HuH-7.5 (cell line): Measurements from ENCODE around the gene TEX35.

Experiments
- DNase-seq: peaks from one replicate; pipeline ENCODE4 v3.0.0; 2011; ENCODE audit warnings: low spot score

TEX35 gene

DNA sequence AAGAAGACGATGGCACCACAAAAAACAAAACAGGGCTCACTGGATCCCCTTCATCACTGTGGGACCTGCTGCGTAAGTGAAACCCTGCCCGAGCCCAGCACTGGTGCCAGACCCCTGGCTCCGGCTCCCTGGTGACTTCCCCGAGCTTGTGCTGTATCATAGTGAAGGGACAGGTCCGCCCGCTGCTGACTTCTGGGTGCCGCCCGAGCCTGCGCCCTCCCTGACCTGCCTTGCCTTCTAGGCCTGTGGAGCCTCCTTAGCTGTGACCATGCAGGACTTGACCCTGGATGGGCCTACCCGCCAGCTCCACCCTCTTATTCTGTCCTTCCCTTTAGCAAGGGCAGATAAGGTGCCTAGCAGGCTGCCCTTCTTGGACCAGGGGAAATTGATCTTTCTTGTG, 7.9 kb downstream of the TEX35 start:
- no peak for DNase-seq

DNA sequence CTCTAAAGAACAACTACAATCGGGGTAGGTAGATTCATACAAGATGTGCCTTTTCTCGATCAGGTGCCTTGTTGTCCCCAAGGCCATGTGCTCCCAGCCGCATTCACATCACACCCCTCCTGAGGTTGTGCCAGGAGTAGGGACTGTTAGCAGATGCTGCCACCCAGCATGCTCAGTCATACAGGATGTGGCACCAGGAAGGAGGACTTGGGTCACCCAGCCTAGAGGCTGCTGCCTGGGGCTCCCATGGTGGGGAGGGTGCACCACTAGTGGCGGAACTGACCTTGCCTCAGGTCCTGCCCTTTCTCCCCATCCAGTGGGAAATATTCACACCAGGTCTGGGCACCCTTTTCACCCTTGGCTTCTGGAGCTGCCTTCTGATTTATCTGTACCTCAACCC, 8.3 kb downstream of the TEX35 start:
- no peak for DNase-seq

- no peak for DNase-seq
These were observed 14.2 kb downstream of the TEX35 start for GRCh38 chr1:178527117-178527516.

- no peak for DNase-seq
These were observed 15.5 kb downstream of the TEX35 start for GRCh38 chr1:178528228-178528952.

DNA sequence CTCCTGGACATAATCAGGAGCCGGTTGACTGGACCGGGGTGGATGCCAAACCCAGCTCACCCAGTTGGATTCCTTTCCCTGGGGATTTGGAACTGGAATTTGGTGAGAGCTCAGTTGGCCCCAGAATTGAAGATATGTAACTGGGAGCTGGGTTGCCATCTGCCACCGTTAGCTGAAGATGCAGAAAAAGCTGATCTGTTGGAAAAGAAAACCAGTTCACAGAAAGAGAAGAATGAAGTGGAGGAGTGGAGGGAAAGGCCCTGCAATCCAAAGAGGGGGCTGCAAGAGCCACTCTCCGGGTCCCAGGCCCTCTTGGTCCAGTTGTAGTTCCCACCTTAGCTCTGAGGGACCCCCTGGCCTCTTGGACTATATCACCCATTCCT, 16.0 kb downstream of the TEX35 start:
- no peak for DNase-seq

DNA sequence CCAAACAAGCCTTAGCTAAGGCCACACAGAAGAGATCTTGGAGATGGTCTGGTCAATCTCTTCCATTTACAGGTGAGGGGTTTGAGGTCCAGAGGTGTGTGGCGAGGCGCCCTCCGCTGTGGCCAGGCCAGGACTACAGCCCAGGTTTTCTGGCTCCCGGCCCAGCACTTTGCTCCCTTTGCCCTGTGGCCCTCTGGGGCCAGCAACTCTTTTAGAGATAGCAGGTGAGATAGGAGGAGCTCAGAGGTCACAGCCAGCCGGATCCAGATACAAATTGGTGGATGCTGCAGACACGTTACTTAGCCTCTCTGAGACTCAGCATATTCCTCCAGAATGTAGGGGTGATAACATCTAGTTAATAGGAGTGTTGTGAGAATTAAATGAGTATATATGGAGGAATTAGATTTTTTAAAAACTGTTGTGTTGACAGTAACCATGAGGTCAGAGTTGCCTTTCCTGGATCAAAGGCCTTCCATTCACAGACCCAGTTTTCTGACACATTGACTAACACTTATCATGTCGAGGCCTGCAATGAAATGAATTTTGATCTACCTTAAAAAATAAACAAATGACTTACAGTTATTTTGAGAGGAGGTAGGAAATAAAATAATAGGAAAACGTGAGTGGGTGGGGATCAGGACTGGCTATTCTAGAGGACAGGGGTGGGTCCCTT, 16.6 kb downstream of the TEX35 start:
- peak; percentile 45 for DNase-seq

DNA sequence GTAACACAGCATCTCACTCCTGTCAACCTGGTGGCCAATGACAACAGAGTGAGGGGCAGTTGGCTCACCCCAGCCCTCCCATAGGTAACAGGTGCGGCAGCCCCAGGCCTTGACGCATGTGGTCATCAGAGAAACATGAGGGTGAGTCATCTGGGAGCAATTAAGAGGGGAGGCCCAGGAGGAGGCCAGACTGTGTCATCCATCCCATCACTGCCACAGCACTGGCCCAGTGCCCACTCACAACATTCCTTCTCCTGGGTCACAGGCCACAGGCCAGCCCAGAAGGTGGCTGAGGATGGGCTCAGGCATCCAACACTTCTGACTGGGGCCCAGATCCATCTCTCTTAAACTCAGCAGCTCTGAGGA, 17.1 kb downstream of the TEX35 start:
- DNase-seq = no peak

DNA sequence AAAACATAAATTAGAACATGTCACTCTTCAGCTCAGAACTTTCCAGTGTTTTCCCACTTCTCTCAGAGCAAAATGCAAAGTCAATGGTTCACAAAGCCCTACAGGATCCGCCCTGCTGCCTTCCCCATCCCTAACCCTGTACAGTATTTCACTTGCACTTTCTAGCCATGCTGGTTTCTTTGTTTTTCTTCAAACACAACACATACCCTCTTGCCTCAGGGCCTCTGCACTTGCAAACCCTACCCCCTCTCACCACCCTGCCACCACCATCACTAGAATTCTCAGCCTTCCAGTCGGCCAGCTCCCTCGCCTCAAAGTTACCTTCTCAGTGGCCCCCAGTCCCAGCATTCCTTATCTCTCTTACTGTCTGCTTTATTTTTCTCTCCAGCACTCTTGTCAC, 17.6 kb downstream of the TEX35 start:
- no peak for DNase-seq

DNA sequence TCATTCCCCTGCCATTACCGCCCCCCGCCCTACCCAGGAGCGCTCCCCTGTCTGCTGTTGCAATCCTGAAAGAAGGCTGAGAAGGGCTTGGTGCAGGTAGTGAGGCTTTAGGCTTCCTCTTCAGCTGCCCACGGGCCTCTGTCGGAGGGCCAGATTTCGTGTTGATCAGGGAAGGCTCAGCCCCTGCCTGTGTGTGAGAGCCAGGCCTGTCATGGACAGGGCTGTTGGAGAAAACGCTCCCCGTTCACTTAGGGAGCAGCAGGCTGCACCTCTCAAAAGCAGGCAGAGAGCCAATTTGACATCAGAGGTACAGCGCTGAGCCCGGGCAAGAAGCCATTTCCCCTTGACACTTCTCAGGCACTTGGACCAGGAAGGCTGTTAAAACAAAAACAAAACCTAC, 19.0 kb downstream of the TEX35 start:
- no peak for DNase-seq

DNA sequence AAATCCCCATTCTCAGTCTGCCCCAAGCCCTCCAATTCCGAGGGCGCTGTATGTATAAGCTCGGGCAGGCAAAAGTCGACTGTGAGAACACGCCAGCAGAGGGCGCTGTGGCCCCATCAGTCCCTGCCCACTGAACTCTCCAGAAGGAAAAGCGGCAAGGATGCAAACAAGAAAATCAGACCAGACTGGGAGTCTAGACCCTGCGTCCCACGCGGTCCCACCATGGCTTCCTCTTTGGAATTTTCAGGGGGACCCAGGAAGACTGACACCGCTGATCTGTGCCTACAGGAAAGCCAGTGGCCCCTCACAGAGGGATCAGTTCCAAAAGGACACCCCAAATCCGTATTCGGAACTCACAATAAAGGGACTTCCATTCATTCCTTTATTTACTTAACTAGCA, 19.5 kb downstream of the TEX35 start:
- peak; percentile 78 for DNase-seq

GRCh38 chr1:178533121-178533946, 20.4 kb downstream of the TEX35 start:
- no peak for DNase-seq

DNA sequence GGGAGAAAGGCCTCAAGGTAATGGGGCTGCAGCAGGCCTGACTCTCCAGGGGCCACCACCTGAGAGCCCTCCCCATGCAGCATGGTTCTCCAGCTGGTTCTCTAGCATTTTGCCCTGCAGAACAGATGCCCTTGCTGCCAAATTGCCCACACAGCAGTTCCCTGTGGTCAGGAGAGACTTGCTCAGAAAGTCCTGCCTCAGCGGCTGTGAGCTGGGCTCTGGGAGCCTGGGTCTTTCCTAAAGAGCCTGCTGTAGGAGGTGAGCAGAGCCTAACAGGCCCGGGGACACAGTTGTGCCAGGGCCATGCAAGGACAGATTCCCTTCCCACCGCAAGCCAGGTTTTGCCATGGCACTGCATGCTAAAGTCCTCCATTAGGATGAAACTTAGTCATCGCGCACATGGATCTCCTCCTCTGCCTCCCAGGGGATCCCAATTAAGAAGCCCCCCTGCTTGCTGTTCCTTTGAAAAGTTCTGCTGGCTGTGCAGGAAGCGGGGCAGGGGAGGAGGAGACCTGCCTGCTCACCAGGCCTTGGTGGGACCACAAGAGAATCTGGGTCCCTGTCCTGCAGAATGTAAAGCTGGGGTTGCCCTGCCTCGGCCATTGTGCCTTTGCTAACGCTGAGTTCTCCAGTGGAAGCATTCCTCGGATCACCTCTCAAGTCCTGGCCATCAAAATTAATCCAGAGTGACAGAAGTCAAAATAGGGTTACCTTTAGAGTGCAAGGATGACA, 21.4 kb downstream of the TEX35 start:
- DNase-seq = no peak

- no peak for DNase-seq
These were observed 23.4 kb downstream of the TEX35 start for GRCh38 chr1:178536329-178536728.

- peak; percentile 44 for DNase-seq
These were observed 24.0 kb downstream of the TEX35 start for GRCh38 chr1:178536844-178537371.

DNA sequence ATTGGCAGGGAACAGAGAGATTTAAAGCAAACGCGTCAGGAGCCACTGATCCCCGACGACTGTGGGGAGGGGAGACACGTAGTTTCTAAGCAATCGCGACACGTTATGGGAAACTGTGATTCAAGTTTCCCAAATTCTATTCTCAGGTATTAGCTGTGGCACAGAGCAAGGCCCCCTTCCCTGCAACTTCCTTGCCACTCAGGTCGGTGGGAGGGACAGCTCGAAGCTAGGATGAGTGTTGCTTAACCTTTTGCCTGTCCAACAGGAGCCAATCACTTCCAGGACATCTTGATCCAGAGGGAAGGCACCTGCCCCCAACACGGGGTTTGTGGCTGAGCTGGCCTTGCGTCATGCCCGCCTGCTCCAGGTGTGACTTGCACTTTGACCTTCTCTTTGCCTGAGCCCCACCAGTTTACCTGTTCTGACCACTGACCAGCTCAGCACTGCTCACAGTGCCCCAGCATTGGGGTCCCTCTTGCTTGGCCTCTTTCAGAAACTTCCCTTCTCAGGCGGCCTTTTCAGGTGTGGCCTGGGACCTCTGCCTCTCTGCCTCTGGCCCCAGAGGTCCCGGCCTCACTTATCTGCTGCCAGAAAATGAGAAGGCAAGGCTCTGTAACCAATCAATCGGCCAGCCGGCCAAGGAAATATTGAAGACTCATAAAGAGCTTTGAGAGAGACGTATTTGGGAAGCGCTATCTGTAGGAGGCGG, 24.6 kb downstream of the TEX35 start:
- DNase-seq = no peak

DNA sequence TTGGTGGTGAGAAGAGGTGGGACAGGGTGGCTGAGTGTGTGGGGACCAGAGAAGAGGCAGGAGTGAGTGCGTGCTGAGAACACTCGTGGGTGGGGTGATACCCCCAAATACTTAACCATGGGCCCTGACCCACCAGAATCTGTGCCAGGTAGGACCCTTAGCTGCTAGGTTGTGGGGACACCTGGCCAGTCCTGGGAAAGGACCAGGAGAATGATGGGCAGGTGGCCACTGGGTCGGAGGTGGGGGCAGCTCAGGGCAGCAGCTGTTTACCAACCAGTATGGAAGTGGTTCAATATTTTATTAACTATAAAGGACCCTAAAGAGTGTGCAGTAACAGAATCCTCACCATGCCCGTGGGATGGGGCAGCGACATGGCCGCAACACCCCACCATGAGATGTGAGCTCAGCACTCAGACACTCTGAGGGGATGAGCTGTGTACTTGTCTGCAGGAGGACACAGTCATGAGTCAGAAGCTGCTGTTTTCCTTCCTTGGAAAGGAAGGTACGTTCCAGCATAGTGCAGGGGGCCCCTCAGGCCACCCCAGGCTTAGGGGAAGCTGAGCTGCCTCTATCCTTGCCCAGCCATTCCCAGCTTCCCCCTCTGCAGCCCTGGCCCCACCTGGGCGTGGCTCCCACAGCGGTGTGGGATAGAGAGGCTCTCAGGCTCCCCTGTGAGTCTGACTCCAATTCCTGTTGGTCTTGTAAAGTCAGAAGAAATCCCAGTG, 25.4 kb downstream of the TEX35 start:
- DNase-seq = no peak

DNA sequence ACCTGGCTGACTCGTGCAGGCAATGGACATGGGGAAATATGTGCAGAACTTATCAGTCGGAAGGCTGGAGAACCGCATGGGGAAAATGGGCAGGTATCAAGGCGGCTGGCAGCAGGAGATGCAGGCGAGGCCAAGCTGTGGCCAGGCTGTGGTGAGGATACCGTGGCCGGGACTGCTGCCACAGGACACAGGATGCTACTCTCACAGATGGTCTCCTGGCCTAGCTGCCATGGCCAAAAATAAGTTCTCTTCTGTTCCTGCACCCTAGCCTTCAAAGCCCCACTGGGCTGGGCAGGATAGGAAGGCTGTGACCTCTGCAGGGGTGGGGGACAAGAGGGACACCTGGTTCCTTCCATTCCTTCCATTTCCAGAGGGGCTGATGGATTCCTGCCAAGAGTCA, 26.4 kb downstream of the TEX35 start:
- DNase-seq = no peak

DNA sequence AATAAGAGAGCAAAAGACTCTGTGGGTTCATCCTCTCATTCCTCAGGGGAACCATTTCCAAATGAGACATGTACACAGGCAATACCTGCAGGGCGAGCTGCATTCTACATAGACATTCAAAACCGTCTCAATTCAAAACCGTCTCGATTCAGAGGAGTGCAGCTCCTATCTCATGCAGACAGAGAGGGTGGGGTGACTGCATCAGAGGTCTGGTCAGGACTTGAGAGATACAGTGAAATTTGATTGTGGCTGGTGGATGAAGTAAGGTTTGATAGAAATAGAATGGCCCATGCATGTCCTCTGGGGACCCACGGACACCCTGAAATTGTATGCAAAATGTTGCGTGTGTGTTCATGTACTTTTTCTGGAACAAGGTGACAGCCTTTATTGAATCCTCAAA, 27.3 kb downstream of the TEX35 start:
- no peak for DNase-seq

- DNase-seq = no peak
These were observed 27.7 kb downstream of the TEX35 start for GRCh38 chr1:178540646-178541045.

GRCh38 chr1:178541379-178541778, 28.5 kb downstream of the TEX35 start:
- DNase-seq = no peak
